Measurements from ENCODE around the gene PLS3. TPM values are rescaled to one million over a fixed set of nuclear protein-coding genes. Genes with fewer than 3 reads are reported as not detected.

The PLS3 gene
- total and polyA plus RNA-seq, 9 of the 15 experiments (the other 6 are each of a cell fraction or from before 2014, with no cell fraction given): 0.03 to 0.42 (median 0.03) TPM; not detected in 4

DNA sequence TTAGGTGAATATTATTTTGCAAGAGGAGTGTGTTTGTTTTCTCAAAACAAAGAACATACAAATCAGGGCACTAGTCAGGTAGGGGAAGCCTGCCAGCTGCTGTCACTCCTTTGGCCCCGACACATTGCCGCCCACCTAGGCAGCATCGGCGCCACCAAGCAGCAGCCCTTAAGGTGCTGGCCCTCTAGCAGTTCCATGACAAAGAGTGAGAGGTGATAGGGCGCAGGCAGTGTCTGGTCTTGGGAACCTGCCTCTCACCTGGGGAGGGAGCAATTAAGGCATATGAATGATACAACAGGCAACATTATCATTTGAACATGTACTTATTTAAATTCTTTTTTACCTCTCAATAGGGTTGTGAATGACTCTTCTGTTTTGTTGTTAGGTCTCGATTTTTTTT lies 135.1 kb downstream of the PLS3 start:
- no peak for DNase-seq (ENCODE audit: extremely low read depth in 1 of 4, low spot score in 3 of 4)
- no TSS peak for BruUV-seq (replicated peaks)
- no peak for TF ChIP-seq KDM4B (IDR thresholded peaks at IDR 0.05; ENCODE audit: borderline replicate concordance in 2 of 2, low read depth in 1 of 2)
- no peak for TF ChIP-seq NFIX (CRISPR knock-in tag; IDR thresholded peaks at IDR 0.05; ENCODE audit: low read depth)
- TF ChIP-seq CHD1 (IDR thresholded peaks at IDR 0.05; ENCODE audit: low read length): no peak
- no peak for TF ChIP-seq FOXA1 (IDR thresholded peaks at IDR 0.05; ENCODE audit: borderline replicate concordance)
- TF ChIP-seq ERF (CRISPR knock-in tag; IDR thresholded peaks at IDR 0.05): no peak
- TF ChIP-seq, protein P1, sequence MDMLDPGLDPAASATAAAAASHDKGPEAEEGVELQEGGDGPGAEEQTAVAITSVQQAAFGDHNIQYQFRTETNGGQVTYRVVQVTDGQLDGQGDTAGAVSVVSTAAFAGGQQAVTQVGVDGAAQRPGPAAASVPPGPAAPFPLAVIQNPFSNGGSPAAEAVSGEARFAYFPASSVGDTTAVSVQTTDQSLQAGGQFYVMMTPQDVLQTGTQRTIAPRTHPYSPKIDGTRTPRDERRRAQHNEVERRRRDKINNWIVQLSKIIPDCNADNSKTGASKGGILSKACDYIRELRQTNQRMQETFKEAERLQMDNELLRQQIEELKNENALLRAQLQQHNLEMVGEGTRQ (CRISPR knock-in tag; IDR thresholded peaks at IDR 0.05): no peak
- TF ChIP-seq, protein P2, sequence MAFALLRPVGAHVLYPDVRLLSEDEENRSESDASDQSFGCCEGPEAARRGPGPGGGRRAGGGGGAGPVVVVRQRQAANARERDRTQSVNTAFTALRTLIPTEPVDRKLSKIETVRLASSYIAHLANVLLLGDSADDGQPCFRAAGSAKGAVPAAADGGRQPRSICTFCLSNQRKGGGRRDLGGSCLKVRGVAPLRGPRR (CRISPR knock-in tag; IDR thresholded peaks at IDR 0.05): no peak
- Histone ChIP-seq H3K4me3 (no peak overlapping the region), H3K79me2 (ENCODE audit: control insufficient read depth, insufficient read depth, low read length) (no peaks in the 10 kb centered on the region), H3K4me2 (ENCODE audit: insufficient read depth, low read length) (no peak overlapping the region), H3K4me1 (replicated peaks in 1 of 2; ENCODE audit: control insufficient read depth in 2 of 2, insufficient read depth in 2 of 2, low read length in 2 of 2) (no peaks in the 10 kb centered on the region), H4K20me1 (replicated peaks; ENCODE audit: control insufficient read depth, insufficient read depth, low read length) (no peaks in the 10 kb centered on the region), H3K36me3 (ENCODE audit: control insufficient read depth, insufficient read depth, low read length) (no peaks in the 10 kb centered on the region), H3K27ac (ENCODE audit: extremely low read depth, low read depth, low read length) (no peak overlapping the region), H3K27me3 (ENCODE audit: control insufficient read depth in 2 of 2, insufficient read depth in 2 of 2, low read length in 2 of 2) (no peaks in the 10 kb centered on the region), H3K9ac (ENCODE audit: insufficient read depth in 1 of 2, low read depth in 2 of 2, low read length in 2 of 2) (no peak overlapping the region), H3K9me1 (ENCODE audit: control insufficient read depth, insufficient read depth, low read length) (no peaks in the 10 kb centered on the region), H3K9me3 (replicated peaks; ENCODE audit: control insufficient read depth, insufficient read depth, low read depth, low read length) (no peaks in the 10 kb centered on the region), H2AFZ (ENCODE audit: low read depth, low read length) (no peak overlapping the region)
- no peak for FAIRE-seq
- WGBS (ENCODE audit: insufficient coverage, low coverage, missing lambda C conversion rate): 0% methylated on average over 6 of the region's 6 CpGs
- CTCF ChIA-PET (ENCODE audit: low intra/inter-chr PET ratio): no interaction called here
- POLR2A ChIA-PET: no interaction called here
- intact Hi-C loops (cut with micrococcal nuclease): no loop called here
- ATAC-seq: no peak
- in situ Hi-C loops (cut with MboI): loop anchor here (25.0 kb wide), 1 partner anchor 191 kb away; no protein-coding TSS in a partner anchor
